ENCODE data around the gene SIX3.

SIX3 gene

GRCh38 chr2:44953499-44953883, 12.0 kb downstream of the SIX3 start:
- FAIRE-seq = no peak
- TF ChIP-seq POLR2A (IDR thresholded peaks at IDR 0.05; ENCODE audit: low read depth, low read length) (no peak), POLR2AphosphoS5 (IDR thresholded peaks at IDR 0.05; ENCODE audit: low read depth, low read length) (no peak), TAF1 (IDR thresholded peaks at IDR 0.05; ENCODE audit: borderline replicate concordance, low read depth, low read length) (no peak)
- DNase-seq (ENCODE audit: insufficient read length) = no peak

GRCh38 chr2:44954447-44954888, 13.0 kb downstream of the SIX3 start:
- no peak for FAIRE-seq
- no peak for DNase-seq (ENCODE audit: insufficient read length)
- TF ChIP-seq POLR2AphosphoS5 (IDR thresholded peaks at IDR 0.05; ENCODE audit: low read depth, low read length) = no peak
- no peak for TF ChIP-seq TAF1 (IDR thresholded peaks at IDR 0.05; ENCODE audit: borderline replicate concordance, low read depth, low read length)
- TF ChIP-seq POLR2A (IDR thresholded peaks at IDR 0.05; ENCODE audit: low read depth, low read length) = no peak

- FAIRE-seq (no peak), DNase-seq (ENCODE audit: insufficient read length) (no peak)
- TF ChIP-seq POLR2A (IDR thresholded peaks at IDR 0.05; ENCODE audit: low read depth, low read length) (no peak), POLR2AphosphoS5 (IDR thresholded peaks at IDR 0.05; ENCODE audit: low read depth, low read length) (no peak), TAF1 (IDR thresholded peaks at IDR 0.05; ENCODE audit: borderline replicate concordance, low read depth, low read length) (no peak)
Observed at GRCh38 chr2:44954889-44955592, 13.5 kb downstream of the SIX3 start.

- TF ChIP-seq TAF1 (IDR thresholded peaks at IDR 0.05; ENCODE audit: borderline replicate concordance, low read depth, low read length) (no peak), POLR2A (IDR thresholded peaks at IDR 0.05; ENCODE audit: low read depth, low read length) (no peak), POLR2AphosphoS5 (IDR thresholded peaks at IDR 0.05; ENCODE audit: low read depth, low read length) (no peak)
- FAIRE-seq (peak; percentile 85), DNase-seq (ENCODE audit: insufficient read length) (peak; percentile 84)
Observed at GRCh38 chr2:44955593-44956392, 14.3 kb downstream of the SIX3 start.

GRCh38 chr2:44956843-44957242, 15.3 kb downstream of the SIX3 start:
- FAIRE-seq (no peak), DNase-seq (ENCODE audit: insufficient read length) (no peak)
- no peak for TF ChIP-seq TAF1 (IDR thresholded peaks at IDR 0.05; ENCODE audit: borderline replicate concordance, low read depth, low read length)
- no peak for TF ChIP-seq POLR2A (IDR thresholded peaks at IDR 0.05; ENCODE audit: low read depth, low read length)
- no peak for TF ChIP-seq POLR2AphosphoS5 (IDR thresholded peaks at IDR 0.05; ENCODE audit: low read depth, low read length)

GRCh38 chr2:44957656-44958327, 16.3 kb downstream of the SIX3 start:
- DNase-seq (ENCODE audit: insufficient read length) = no peak
- FAIRE-seq = no peak
- TF ChIP-seq POLR2A (IDR thresholded peaks at IDR 0.05; ENCODE audit: low read depth, low read length) = no peak
- TF ChIP-seq TAF1 (IDR thresholded peaks at IDR 0.05; ENCODE audit: borderline replicate concordance, low read depth, low read length) = no peak
- no peak for TF ChIP-seq POLR2AphosphoS5 (IDR thresholded peaks at IDR 0.05; ENCODE audit: low read depth, low read length)

- DNase-seq (ENCODE audit: insufficient read length) = no peak
- no peak for FAIRE-seq
Observed at GRCh38 chr2:44959855-44960254, 18.4 kb downstream of the SIX3 start.

GRCh38 chr2:44960871-44961270, 19.4 kb downstream of the SIX3 start:
- TF ChIP-seq TAF1 (IDR thresholded peaks at IDR 0.05; ENCODE audit: borderline replicate concordance, low read depth, low read length) = no peak
- no peak for TF ChIP-seq POLR2A (IDR thresholded peaks at IDR 0.05; ENCODE audit: low read depth, low read length)
- TF ChIP-seq POLR2AphosphoS5 (IDR thresholded peaks at IDR 0.05; ENCODE audit: low read depth, low read length) = no peak
- DNase-seq (ENCODE audit: insufficient read length) (no peak), FAIRE-seq (no peak)

More at GRCh38 chr2:44959855-44960254, 18.4 kb downstream of the SIX3 start:
- TF ChIP-seq POLR2AphosphoS5 (IDR thresholded peaks at IDR 0.05; ENCODE audit: low read depth, low read length) = no peak
- no peak for TF ChIP-seq POLR2A (IDR thresholded peaks at IDR 0.05; ENCODE audit: low read depth, low read length)
- no peak for TF ChIP-seq TAF1 (IDR thresholded peaks at IDR 0.05; ENCODE audit: borderline replicate concordance, low read depth, low read length)

- FAIRE-seq (no peak), DNase-seq (ENCODE audit: insufficient read length) (no peak)
- TF ChIP-seq TAF1 (IDR thresholded peaks at IDR 0.05; ENCODE audit: borderline replicate concordance, low read depth, low read length) (no peak), POLR2A (IDR thresholded peaks at IDR 0.05; ENCODE audit: low read depth, low read length) (no peak), POLR2AphosphoS5 (IDR thresholded peaks at IDR 0.05; ENCODE audit: low read depth, low read length) (no peak)
Observed at GRCh38 chr2:44962176-44962695, 20.7 kb downstream of the SIX3 start.

GRCh38 chr2:44964752-44965236, 23.3 kb downstream of the SIX3 start:
- FAIRE-seq = no peak
- peak; percentile 41 for DNase-seq (ENCODE audit: insufficient read length)
- TF ChIP-seq POLR2A (IDR thresholded peaks at IDR 0.05; ENCODE audit: low read depth, low read length) = no peak
- no peak for TF ChIP-seq TAF1 (IDR thresholded peaks at IDR 0.05; ENCODE audit: borderline replicate concordance, low read depth, low read length)
- no peak for TF ChIP-seq POLR2AphosphoS5 (IDR thresholded peaks at IDR 0.05; ENCODE audit: low read depth, low read length)

- no peak for TF ChIP-seq POLR2A (IDR thresholded peaks at IDR 0.05; ENCODE audit: low read depth, low read length)
- no peak for TF ChIP-seq TAF1 (IDR thresholded peaks at IDR 0.05; ENCODE audit: borderline replicate concordance, low read depth, low read length)
- TF ChIP-seq POLR2AphosphoS5 (IDR thresholded peaks at IDR 0.05; ENCODE audit: low read depth, low read length) = no peak
- DNase-seq (ENCODE audit: insufficient read length) (no peak), FAIRE-seq (no peak)
Observed at GRCh38 chr2:44965684-44966083, 24.2 kb downstream of the SIX3 start.

Data from GM12892 (cell line).